Neuronal stem cell (in vitro differentiated cells): ENCODE measurements around the gene HIC1.

Experiments used
- DNase-seq: peaks from one replicate; pipeline ENCODE4 v3.0.0-alpha.2; 2013; ENCODE audit warnings: low spot score
- H2AFZ ChIP-seq: one replicate; pipeline ENCODE4 v1.6.1; 2013; ENCODE audit warnings: mild to moderate bottlenecking, low read length, inconsistent platforms
- H2AK5ac ChIP-seq: 2 replicates; pipeline ENCODE4 v1.6.1; 2013; ENCODE audit warnings: low read depth, mild to moderate bottlenecking, inconsistent platforms, low read length, moderate library complexity, mixed read lengths
- H2BK120ac ChIP-seq: 2 replicates; pipeline ENCODE4 v1.6.1; 2013; ENCODE audit warnings: low read depth, mild to moderate bottlenecking, inconsistent platforms, low read length, moderate library complexity, mixed read lengths
- H2BK12ac ChIP-seq: one replicate; pipeline ENCODE4 v1.6.1; 2013; ENCODE audit warnings: low read length, inconsistent platforms
- H2BK15ac ChIP-seq: 2 replicates; pipeline ENCODE4 v1.6.1; 2013; ENCODE audit warnings: mild to moderate bottlenecking, low read length, inconsistent platforms, mixed read lengths
- H2BK5ac ChIP-seq: one replicate; pipeline ENCODE4 v1.6.1; 2013; ENCODE audit warnings: inconsistent platforms, mild to moderate bottlenecking, low read length, moderate library complexity
- H3K14ac ChIP-seq: one replicate; pipeline ENCODE4 v1.6.1; 2013; ENCODE audit warnings: low read length, inconsistent platforms
- H3K18ac ChIP-seq: 2 replicates; pipeline ENCODE4 v1.6.1; 2013; ENCODE audit warnings: low read length, inconsistent platforms
- H3K23ac ChIP-seq: 2 replicates; pipeline ENCODE4 v1.6.1; 2013; ENCODE audit warnings: low read depth, mild to moderate bottlenecking, mixed read lengths, low read length, inconsistent platforms; ENCODE audit not compliant: poor library complexity
- H3K27ac ChIP-seq: replicated peaks from 3 replicates; pipeline ENCODE4 v1.5.1; 2013; ENCODE audit warnings: low read length, inconsistent platforms
- H3K27me3 ChIP-seq, 3 experiments: 2 replicates each; pipeline ENCODE4 v1.6.1; 2013; ENCODE audit warnings: low read length in 3 of 3, mild to moderate bottlenecking in 2 of 3, inconsistent platforms in 1 of 3, low read depth in 1 of 3, mixed read lengths in 1 of 3, moderate library complexity in 1 of 3; ENCODE audit not compliant: control insufficient read depth in 3 of 3, insufficient read depth in 3 of 3
- H3K36me3 ChIP-seq, 2 donors: replicated peaks in 1 of 2; 2 replicates each; pipeline ENCODE4 v1.6.1; 2013; ENCODE audit warnings: low read length in 2 of 2; ENCODE audit not compliant: control insufficient read depth in 2 of 2, insufficient read depth in 2 of 2
- H3K4ac ChIP-seq: 2 replicates; pipeline ENCODE4 v1.6.1; 2013; ENCODE audit warnings: inconsistent platforms, mild to moderate bottlenecking, low read length, moderate library complexity
- H3K4me1 ChIP-seq, 2 donors: 1 replicate in 1 of 2; 2 replicates in 1 of 2; pipeline ENCODE4 v1.6.1; 2013; ENCODE audit warnings: low read length in 2 of 2, low read depth in 1 of 2; ENCODE audit not compliant: control insufficient read depth in 2 of 2, insufficient read depth in 1 of 2
- H3K4me2 ChIP-seq: one replicate; pipeline ENCODE4 v1.6.1; 2013; ENCODE audit warnings: mild to moderate bottlenecking, low read length, inconsistent platforms; ENCODE audit not compliant: insufficient read depth, poor library complexity, severe bottlenecking
- H3K4me3 ChIP-seq, 2 donors: 2 replicates each; pipeline ENCODE4 v1.5.1; 2013; ENCODE audit warnings: low read length in 2 of 2, mild to moderate bottlenecking in 2 of 2, inconsistent platforms in 1 of 2, moderate library complexity in 1 of 2
- H3K79me1 ChIP-seq: one replicate; pipeline ENCODE4 v1.6.1; 2013; ENCODE audit warnings: low read depth, mild to moderate bottlenecking, inconsistent platforms, low read length, moderate library complexity
- H3K9ac ChIP-seq: one replicate; pipeline ENCODE4 v1.6.1; 2013; ENCODE audit warnings: mild to moderate bottlenecking, low read depth, low read length, inconsistent platforms; ENCODE audit not compliant: poor library complexity
- H3K9me3 ChIP-seq, 2 donors: replicated peaks in 1 of 2; 2 replicates each; pipeline versions ENCODE3 to v1.6.1; 2013; ENCODE audit warnings: low read length in 2 of 2, mild to moderate bottlenecking in 2 of 2, inconsistent platforms in 1 of 2, low read depth in 1 of 2, mixed read lengths in 1 of 2, moderate library complexity in 1 of 2; ENCODE audit not compliant: control insufficient read depth in 2 of 2, insufficient read depth in 1 of 2
- H4K8ac ChIP-seq: one replicate; pipeline ENCODE4 v1.6.1; 2013; ENCODE audit warnings: low read depth, mild to moderate bottlenecking, inconsistent platforms, low read length, moderate library complexity
- H4K91ac ChIP-seq: one replicate; pipeline ENCODE4 v1.6.1; 2013; ENCODE audit warnings: low read length, low read depth, mild to moderate bottlenecking, inconsistent platforms; ENCODE audit not compliant: poor library complexity
- WGBS, 2 donors: extraction: QIAGEN DNeasy Blood & Tissue Kit; methylation state at CpG; one replicate each; pipeline ENCODE4 v1.1.7; 2013; ENCODE audit warnings: missing lambda C conversion rate in 2 of 2, mixed read lengths in 1 of 2; ENCODE audit not compliant: insufficient read length in 2 of 2, insufficient replicate concordance in 1 of 2; ENCODE audit errors: extremely low coverage in 2 of 2; 5-methylcytosine and 5-hydroxymethylcytosine counted together

HIC1 gene

DNA sequence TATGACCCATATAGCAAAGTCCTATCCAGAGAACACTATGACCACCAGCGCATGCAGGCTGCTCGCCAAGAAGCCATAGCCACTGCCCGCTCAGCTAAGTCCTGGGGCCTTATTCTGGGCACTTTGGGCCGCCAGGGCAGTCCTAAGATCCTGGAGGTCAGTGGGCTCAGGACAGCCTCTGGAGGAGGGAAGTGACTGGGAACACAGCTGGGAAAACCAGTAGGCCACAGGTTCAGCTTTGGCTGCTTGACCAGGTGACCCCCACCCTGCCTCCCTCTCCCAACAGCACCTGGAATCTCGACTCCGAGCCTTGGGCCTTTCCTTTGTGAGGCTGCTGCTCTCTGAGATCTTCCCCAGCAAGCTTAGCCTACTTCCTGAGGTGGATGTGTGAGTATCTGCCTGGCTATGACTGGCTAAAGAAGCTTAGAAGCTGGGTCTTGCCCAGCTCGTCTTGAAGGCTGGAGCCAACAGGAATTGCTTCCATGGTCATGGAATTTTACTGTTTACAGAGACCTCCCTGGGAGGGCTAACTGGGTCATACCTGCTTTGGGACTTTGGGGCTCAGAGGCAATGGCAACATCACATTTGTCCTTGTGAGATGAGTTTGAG lies 14.6 kb upstream of the HIC1 start:
- peak overlapping the region; percentile 1 for H2AK5ac ChIP-seq
- peaks cover 2% of the 10 kb centered on the region for H3K79me1 ChIP-seq
- no peak overlapping the region for H2BK15ac ChIP-seq
- DNase-seq: no peak
- no peak overlapping the region for H3K27ac ChIP-seq
- no peak overlapping the region for H2BK12ac ChIP-seq
- no peak overlapping the region for H3K4ac ChIP-seq
- H3K18ac ChIP-seq: no peak overlapping the region
- peaks cover 21 to 42% of the 10 kb centered on the region in 2 donors for H3K36me3 ChIP-seq
- H2AFZ ChIP-seq: no peak overlapping the region
- H2BK120ac ChIP-seq: no peak overlapping the region
- no peak overlapping the region for H3K9ac ChIP-seq
- no peak overlapping the region for H3K4me3 ChIP-seq
- no peak overlapping the region for H4K8ac ChIP-seq
- H3K4me1 ChIP-seq: peaks cover 5 to 9% of the 10 kb centered on the region in 2 donors
- no peak overlapping the region for H2BK5ac ChIP-seq
- no peak overlapping the region for H3K23ac ChIP-seq
- H3K4me2 ChIP-seq: no peak overlapping the region
- H3K27me3 ChIP-seq: no peaks in the 10 kb centered on the region
- WGBS, 2 donors: no CpG with 5 or more reads among the region's 7 CpGs
- no peak overlapping the region for H4K91ac ChIP-seq
- H3K9me3 ChIP-seq: no peaks in the 10 kb centered on the region
- H3K14ac ChIP-seq: no peak overlapping the region

DNA sequence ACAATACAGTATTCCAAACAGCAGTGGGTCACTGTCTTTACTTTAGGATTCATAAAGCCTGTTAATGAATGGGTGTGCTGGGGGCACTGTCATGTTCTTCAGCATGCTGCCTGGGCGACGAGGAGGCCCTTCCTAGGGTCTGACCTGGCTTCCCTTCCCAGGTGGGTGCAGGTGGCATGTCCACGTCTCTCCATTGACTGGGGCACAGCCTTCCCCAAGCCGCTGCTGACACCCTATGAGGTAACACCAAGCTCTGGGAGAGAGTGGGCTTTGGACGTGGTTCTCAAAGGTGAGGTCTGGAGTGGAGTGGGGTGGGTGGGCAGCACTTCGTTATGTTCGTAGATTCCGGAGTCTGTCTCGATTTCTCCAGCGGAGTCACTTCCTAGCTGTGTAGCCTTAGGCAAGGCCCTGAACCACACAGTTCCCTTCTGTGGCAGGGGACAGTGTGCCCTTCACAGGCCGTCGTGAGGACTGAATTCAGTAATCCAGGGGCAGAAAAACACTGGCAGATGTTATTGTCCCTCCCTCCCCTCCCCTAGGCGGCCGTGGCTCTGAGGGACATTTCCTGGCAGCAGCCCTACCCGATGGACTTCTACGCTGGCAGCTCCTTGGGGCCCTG lies 13.9 kb upstream of the HIC1 start:
- Histone ChIP-seq H3K18ac (peak overlapping the region; percentile 97), H3K27me3 (no peaks in the 10 kb centered on the region), H3K27ac (peak overlapping the region; percentile 88), H4K91ac (peak overlapping the region; percentile 19), H2AK5ac (peak overlapping the region; percentile 1), H2BK5ac (peak overlapping the region; percentile 98), H3K4me3 (peak overlapping the region; percentile 80 to 84), H3K4ac (no peak overlapping the region), H3K79me1 (peaks cover 2% of the 10 kb centered on the region), H3K9ac (peak overlapping the region; percentile 91), H3K36me3 (peaks cover 21 to 43% of the 10 kb centered on the region in 2 donors), H3K4me2 (peak overlapping the region; percentile 85), H2AFZ (peak overlapping the region; percentile 96), H3K4me1 (peaks cover 5 to 9% of the 10 kb centered on the region in 2 donors), H2BK12ac (peak overlapping the region; percentile 69), H3K14ac (no peak overlapping the region), H2BK15ac (peak overlapping the region; percentile 97), H3K9me3 (no peaks in the 10 kb centered on the region), H3K23ac (no peak overlapping the region), H2BK120ac (peak overlapping the region; percentile 4), H4K8ac (no peak overlapping the region)
- DNase-seq: no peak
- no CpG with 5 or more reads among the region's 16 CpGs for WGBS, 2 donors

DNA sequence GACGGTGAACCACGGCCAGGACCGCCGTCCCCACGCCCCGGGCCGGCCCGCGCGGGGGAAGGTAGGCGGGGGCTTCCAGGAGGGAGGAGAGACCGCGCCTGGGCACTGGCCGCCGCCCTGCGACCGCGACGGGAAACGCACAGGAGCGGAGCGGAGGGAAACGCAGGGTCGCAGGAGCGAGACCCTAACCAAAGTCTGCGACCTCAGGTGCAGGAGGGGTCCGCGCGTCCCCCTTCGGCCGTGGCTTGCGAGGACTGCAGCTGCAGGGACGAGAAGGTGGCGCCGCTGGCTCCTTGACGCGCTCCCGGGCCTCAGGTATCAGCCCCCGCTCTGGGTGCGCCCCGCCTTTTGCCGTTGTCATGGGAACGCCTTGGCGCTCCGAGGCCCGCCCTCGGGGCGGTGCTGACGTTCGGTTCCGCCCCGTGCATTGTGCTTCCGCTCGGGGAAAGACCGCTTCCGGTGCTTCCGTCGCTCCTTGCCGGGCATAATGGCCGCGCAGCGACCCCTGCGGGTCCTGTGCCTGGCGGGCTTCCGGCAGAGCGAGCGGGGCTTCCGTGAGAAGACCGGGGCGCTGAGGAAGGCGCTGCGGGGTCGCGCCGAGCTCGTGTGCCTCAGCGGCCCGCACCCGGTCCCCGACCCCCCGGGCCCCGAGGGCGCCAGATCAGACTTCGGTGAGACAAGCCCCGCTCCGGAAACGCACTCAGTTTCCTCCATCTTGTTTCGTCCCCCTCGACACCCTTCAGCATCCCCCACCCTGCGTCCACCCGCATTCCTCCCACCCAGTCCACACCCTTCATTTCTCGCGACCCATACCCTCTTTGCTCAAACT lies 13.1 kb upstream of the HIC1 start, which contains the start of gene OVCA2:
OVCA2 (plus strand) TSS at position 462 of the 829 bp plus-strand sequence; CDS start at position 488, 26 bp downstream.
- peak within 1 kb of the TSS; percentile 97 for H2BK15ac ChIP-seq
- no peaks in the 10 kb centered on the region for H3K27me3 ChIP-seq
- peak within 1 kb of the TSS; percentile 85 for H3K4me2 ChIP-seq
- H3K23ac ChIP-seq: peak within 1 kb of the TSS; percentile 95
- H2AFZ ChIP-seq: peak within 1 kb of the TSS; percentile 96
- H3K14ac ChIP-seq: no peak within 1 kb of the TSS
- WGBS, 2 donors: no CpG with 5 or more reads among the region's 93 CpGs
- peak within 1 kb of the TSS; percentile 91 for H3K9ac ChIP-seq
- H4K91ac ChIP-seq: peak within 1 kb of the TSS; percentile 19
- peak within 1 kb of the TSS; percentile 69 for H2BK12ac ChIP-seq
- H3K4me1 ChIP-seq: peaks cover 5 to 9% of the 10 kb centered on the region in 2 donors
- H3K9me3 ChIP-seq: no peaks in the 10 kb centered on the region
- H4K8ac ChIP-seq: peak within 1 kb of the TSS; percentile 74
- DNase-seq: peak; percentile 96
- H2BK5ac ChIP-seq: peak within 1 kb of the TSS; percentile 98
- H3K79me1 ChIP-seq: peaks cover 2% of the 10 kb centered on the region
- H3K27ac ChIP-seq: peak within 1 kb of the TSS; percentile 88
- no peak within 1 kb of the TSS for H3K4ac ChIP-seq
- peak within 1 kb of the TSS; percentile 80 to 84 for H3K4me3 ChIP-seq
- H3K36me3 ChIP-seq: peaks cover 16 to 36% of the 10 kb centered on the region in 2 donors
- H2BK120ac ChIP-seq: peak within 1 kb of the TSS; percentile 4
- peak within 1 kb of the TSS; percentile 1 for H2AK5ac ChIP-seq
- H3K18ac ChIP-seq: peak within 1 kb of the TSS; percentile 97
